ENCODE results near the gene ITPA.

Gene ITPA

DNA sequence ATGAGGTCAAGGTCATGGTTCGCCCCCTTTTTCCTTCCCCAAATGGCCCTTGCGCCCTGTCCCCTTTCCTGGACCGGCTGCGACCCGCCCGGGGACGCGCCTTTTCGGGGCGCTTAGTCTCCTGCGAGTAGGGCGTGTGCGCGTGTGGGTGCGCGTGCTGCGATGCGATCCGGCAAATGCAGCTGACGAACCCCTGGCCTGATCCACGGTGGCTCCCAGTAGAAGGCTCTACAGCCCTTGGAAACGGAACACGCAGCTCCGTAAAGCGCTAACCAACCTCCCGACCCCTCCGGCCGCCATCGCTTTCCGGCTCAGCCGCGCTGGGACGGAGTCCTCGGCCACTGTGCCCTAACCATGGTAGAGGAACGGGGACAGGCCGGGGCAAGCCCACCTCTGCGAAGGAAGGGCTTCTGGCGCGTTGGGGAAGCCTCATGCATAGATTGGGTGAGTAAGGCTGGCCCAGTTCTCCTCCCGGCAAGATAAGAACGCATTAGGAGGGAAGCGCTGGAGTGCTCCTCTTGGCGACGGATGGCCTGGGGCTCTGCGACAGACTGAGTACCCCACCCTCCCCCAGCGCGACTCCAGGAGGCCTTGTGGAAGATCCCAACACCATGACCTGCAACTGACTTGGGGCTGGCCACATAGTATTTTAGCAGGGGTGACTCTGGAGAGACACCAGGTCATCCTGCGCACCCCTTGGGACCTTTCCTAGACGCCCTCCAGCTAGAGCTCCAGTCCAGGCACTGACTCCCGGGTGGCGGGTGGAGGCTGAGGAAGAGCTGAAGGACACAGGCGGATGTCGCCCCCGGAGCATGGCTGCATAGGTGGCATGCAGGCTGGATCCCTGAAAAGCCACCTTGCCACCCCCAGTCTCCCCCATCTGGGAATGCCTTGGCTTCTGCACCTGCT lies 30.8 kb downstream of the ITPA start:
- in situ Hi-C loops (cut with HindIII; ENCODE audit: low sequenced_read_pairs): no loop called here
- peak overlapping the region; percentile 59 for H3K4me3 ChIP-seq (ENCODE audit: low read depth, low read length)
- DNase-seq (ENCODE audit: low read depth, low spot score): no peak
- TF ChIP-seq CTCF (IDR thresholded peaks at IDR 0.05; ENCODE audit: low read depth, low read length): no peak

DNA sequence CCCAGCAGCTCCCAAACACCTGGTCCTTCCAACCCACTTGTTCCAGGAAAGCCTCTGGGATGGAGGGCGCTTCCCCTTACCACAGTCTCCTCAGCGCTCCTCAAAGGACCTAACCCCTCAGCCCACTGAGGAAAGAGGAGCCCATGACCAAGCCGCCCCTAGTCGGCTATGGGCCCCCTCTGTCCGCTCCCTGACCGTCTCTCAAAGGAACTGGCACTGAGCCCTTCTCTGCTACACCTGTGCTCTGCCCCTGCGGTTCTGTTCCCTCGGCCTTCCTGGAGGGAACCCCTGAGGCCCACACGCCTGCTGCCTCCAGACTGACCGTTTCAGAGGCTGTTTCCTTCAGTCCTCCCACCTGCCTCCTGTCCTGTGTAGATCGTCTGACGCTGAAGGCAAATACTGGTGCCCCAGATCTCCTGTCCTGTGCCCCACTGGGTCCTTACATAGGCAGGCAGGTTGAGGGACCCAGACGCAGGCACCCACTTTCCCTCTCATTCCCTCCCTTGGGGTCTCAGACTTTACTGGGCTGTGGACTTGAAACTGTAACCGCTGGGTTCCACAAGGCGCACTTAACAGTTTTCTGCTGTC lies 31.6 kb downstream of the ITPA start:
- H3K4me3 ChIP-seq (ENCODE audit: low read depth, low read length): peak overlapping the region; percentile 59
- DNase-seq (ENCODE audit: low read depth, low spot score): no peak
- TF ChIP-seq CTCF (IDR thresholded peaks at IDR 0.05; ENCODE audit: low read depth, low read length): no peak
- in situ Hi-C loops (cut with HindIII; ENCODE audit: low sequenced_read_pairs): no loop called here

DNA sequence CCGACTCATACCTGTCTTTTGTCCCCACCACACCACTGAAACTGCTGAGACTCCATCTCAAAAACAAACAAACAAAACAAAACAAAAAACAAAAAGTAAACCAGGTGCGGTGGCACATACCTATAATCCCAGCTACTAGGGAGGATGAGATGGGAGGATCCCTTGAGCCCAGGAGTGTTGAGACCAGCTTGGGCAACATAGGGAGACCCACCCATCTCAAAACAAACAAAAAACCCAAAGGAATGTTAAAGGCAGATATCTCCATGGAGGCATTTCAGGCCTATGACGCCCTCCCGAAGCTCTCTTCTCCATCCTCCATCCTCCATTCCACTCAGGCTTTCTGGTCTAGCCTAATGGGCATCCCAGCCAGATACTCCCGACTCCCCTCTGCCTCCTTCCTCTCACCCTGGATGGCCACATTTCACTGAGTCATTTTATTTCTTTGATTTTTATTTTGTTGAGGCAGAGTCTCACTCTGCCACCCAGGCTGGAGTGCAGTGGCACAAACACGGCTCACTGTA lies 32.9 kb downstream of the ITPA start:
- no peak for DNase-seq (ENCODE audit: low read depth, low spot score)
- TF ChIP-seq CTCF (IDR thresholded peaks at IDR 0.05; ENCODE audit: low read depth, low read length): no peak
- no peak overlapping the region for H3K4me3 ChIP-seq (ENCODE audit: low read depth, low read length)
- in situ Hi-C loops (cut with HindIII; ENCODE audit: low sequenced_read_pairs): no loop called here

DNA sequence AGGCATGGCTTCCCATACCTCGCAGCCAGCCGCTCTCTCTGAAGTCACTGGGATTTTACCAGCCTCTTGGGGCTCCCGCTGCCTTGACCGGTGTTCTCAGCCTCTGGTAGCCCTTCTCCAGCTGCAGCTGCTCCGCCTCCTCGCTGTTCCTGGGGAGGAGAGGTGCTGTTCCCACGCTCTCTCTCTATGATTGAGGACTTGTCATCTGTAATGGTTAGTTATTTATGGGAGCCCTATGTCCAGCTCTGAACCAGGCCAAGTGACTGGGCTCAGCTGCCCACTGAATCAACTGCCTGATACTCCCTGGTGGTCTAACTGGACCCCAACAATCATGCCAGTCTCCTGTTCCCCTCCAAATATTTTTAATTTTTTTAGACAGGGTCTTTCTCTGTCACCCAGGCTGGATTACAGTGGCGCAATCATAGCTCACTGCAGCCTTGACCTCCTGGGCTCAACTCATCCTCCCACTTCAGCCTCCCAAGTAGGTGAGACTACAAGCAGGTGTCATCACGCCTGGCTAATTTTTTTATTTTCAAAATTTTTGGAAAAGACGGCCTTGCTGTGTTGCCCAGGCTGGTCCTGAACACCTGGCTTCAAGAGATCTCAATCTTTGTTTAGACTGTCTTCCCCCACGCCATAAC lies 34.5 kb downstream of the ITPA start:
- no peak overlapping the region for H3K4me3 ChIP-seq (ENCODE audit: low read depth, low read length)
- in situ Hi-C loops (cut with HindIII; ENCODE audit: low sequenced_read_pairs): no loop called here
- no peak for TF ChIP-seq CTCF (IDR thresholded peaks at IDR 0.05; ENCODE audit: low read depth, low read length)
- no peak for DNase-seq (ENCODE audit: low read depth, low spot score)

GRCh38 chr20:3244613-3245012 lies 35.3 kb downstream of the ITPA start:
- no peak overlapping the region for H3K4me3 ChIP-seq (ENCODE audit: low read depth, low read length)
- in situ Hi-C loops (cut with HindIII; ENCODE audit: low sequenced_read_pairs): no loop called here
- no peak for DNase-seq (ENCODE audit: low read depth, low spot score)
- TF ChIP-seq CTCF (IDR thresholded peaks at IDR 0.05; ENCODE audit: low read depth, low read length): no peak

- in situ Hi-C loops (cut with HindIII; ENCODE audit: low sequenced_read_pairs): no loop called here
- TF ChIP-seq CTCF (IDR thresholded peaks at IDR 0.05; ENCODE audit: low read depth, low read length): no peak
- H3K4me3 ChIP-seq (ENCODE audit: low read depth, low read length): no peak overlapping the region
- no peak for DNase-seq (ENCODE audit: low read depth, low spot score)
These were observed 35.9 kb downstream of the ITPA start for GRCh38 chr20:3245156-3245555.

Data from astrocyte of the spinal cord (primary cell).